Endothelial cell of umbilical vein (primary cell): ENCODE data around the gene CEMP1. TPM values are rescaled to one million over a fixed set of nuclear protein-coding genes. Genes with fewer than 3 reads are reported as not detected.

ENCODE experiments used
- BruUV-seq: library from RNA; stranded (reverse); fragments of 400-500 nt; replicated peaks from 2 replicates; lab custom pipeline; 2021; lab: Mats Ljungman, UMichigan
- CTCF ChIA-PET: fragments of 300-600, 350-600 bp; sonication (Branson Sonifier 250); formaldehyde crosslinking; loops from one replicate; lab custom pipeline; 2021; ENCODE audit warnings: antibody characterized with exemption, inconsistent platforms; lab: Charles Lee
- POLR2A ChIA-PET: fragments of 300-600, 350-600 bp; sonication (Branson Sonifier 250); formaldehyde crosslinking; loops from one replicate; lab custom pipeline; 2021; ENCODE audit warnings: antibody characterized with exemption, inconsistent platforms; lab: Charles Lee
- DNase-seq: peaks from one replicate; pipeline ENCODE4 v3.0.0-alpha.2; 2011; ENCODE audit warnings: low read depth, low spot score
- FAIRE-seq: peaks from 2 replicates; lab custom pipeline; 2011; peaks lifted over from hg19 to GRCh38; lab: Jason Lieb, UNC
- H2AFZ ChIP-seq: 2 replicates; pipeline ENCODE4 v1.6.0; 2012; ENCODE audit warnings: low read depth, low read length, control low read depth, inconsistent platforms
- H3K27ac ChIP-seq: 2 replicates; pipeline ENCODE4 v1.5.1; 2011; ENCODE audit warnings: low read depth, mild to moderate bottlenecking, control low read depth, low read length, moderate library complexity; ENCODE audit not compliant: insufficient read depth
- H3K27me3 ChIP-seq, 2 experiments: 2 replicates each; pipeline versions ENCODE4 v1.6.0 to v1.6.1; 2011; ENCODE audit warnings: low read length in 2 of 2, mixed read lengths in 1 of 2; ENCODE audit not compliant: control insufficient read depth in 2 of 2, insufficient read depth in 2 of 2
- H3K36me3 ChIP-seq, 2 experiments: 2 replicates in 1 of 2; 3 replicates in 1 of 2; pipeline ENCODE4 v1.5.1; 2011; ENCODE audit warnings: low read length in 2 of 2, mild to moderate bottlenecking in 1 of 2, moderate library complexity in 1 of 2; ENCODE audit not compliant: control insufficient read depth in 2 of 2, insufficient read depth in 2 of 2; ENCODE audit errors: extremely low read depth in 1 of 2
- H3K4me1 ChIP-seq: 3 replicates; pipeline ENCODE4 v1.5.1; 2011; ENCODE audit warnings: mild to moderate bottlenecking, low read length; ENCODE audit not compliant: control insufficient read depth, insufficient read depth; ENCODE audit errors: extremely low read depth
- H3K4me2 ChIP-seq: 2 replicates; pipeline ENCODE4 v1.6.1; 2011; ENCODE audit warnings: low read length, control low read depth, mixed read lengths; ENCODE audit not compliant: insufficient read depth
- H3K4me3 ChIP-seq, 3 experiments: fragments of 200-600 bp in 1 of 3; sonication (generic), shearing (Covaris generic) in 1 of 3; replicated peaks in 1 of 3; 2 replicates each; pipeline ENCODE4 v1.5.1; 2011 to 2016; ENCODE audit warnings: control low read depth in 3 of 3, low read length in 3 of 3, mild to moderate bottlenecking in 2 of 3, inconsistent platforms in 1 of 3, low read depth in 1 of 3, moderate library complexity in 1 of 3; ENCODE audit not compliant: insufficient read depth in 1 of 3
- H3K79me2 ChIP-seq: 2 replicates; pipeline ENCODE4 v1.6.0; 2012; ENCODE audit warnings: low read length, inconsistent platforms; ENCODE audit not compliant: control insufficient read depth, insufficient read depth
- H3K9ac ChIP-seq: replicated peaks from 2 replicates; pipeline ENCODE3; 2011; ENCODE audit warnings: low read length, control low read depth; ENCODE audit not compliant: insufficient read depth; ENCODE audit errors: extremely low read depth
- H3K9me1 ChIP-seq: replicated peaks from 3 replicates; pipeline ENCODE4 v1.6.0; 2011; ENCODE audit warnings: mild to moderate bottlenecking, low read length; ENCODE audit not compliant: control insufficient read depth, insufficient read depth; ENCODE audit errors: extremely low read depth
- H3K9me3 ChIP-seq: replicated peaks from 2 replicates; pipeline ENCODE4 v1.5.1; 2012; ENCODE audit warnings: low read length, inconsistent platforms; ENCODE audit not compliant: control insufficient read depth, insufficient read depth
- H4K20me1 ChIP-seq: replicated peaks from 2 replicates; pipeline ENCODE3; 2011; ENCODE audit warnings: mild to moderate bottlenecking, low read length; ENCODE audit not compliant: control insufficient read depth, insufficient read depth; ENCODE audit errors: extremely low read depth
- CTCF ChIP-seq, 2 donors: IDR thresholded peaks; 1 replicate in 1 of 2; 2 replicates in 1 of 2; pipeline ENCODE4 v1.5.1; 2011; ENCODE audit warnings: low read length in 2 of 2, mild to moderate bottlenecking in 2 of 2, moderate library complexity in 2 of 2, control low read depth in 1 of 2, inconsistent platforms in 1 of 2, low read depth in 1 of 2; ENCODE audit not compliant: insufficient read depth in 1 of 2; ENCODE audit errors: extremely low read depth in 1 of 2
- EZH2 ChIP-seq: IDR thresholded peaks from 2 replicates; pipeline ENCODE4 v1.6.1; 2012; ENCODE audit warnings: borderline replicate concordance, low read depth, mild to moderate bottlenecking, moderate library complexity, low read length, inconsistent platforms; ENCODE audit not compliant: severe bottlenecking
- FOS ChIP-seq: IDR thresholded peaks from 2 replicates; pipeline ENCODE4 v1.6.1; 2011; ENCODE audit warnings: mild to moderate bottlenecking, low read length, moderate library complexity, borderline replicate concordance; ENCODE audit not compliant: insufficient read depth
- GATA2 ChIP-seq: IDR thresholded peaks from 2 replicates; pipeline ENCODE4 v1.7.0; 2011; ENCODE audit warnings: low read depth, mild to moderate bottlenecking, moderate library complexity, mixed read lengths, low read length; ENCODE audit not compliant: insufficient read length, insufficient read depth
- JUN ChIP-seq: IDR thresholded peaks from 2 replicates; pipeline ENCODE4 v1.6.1; 2011; ENCODE audit warnings: borderline replicate concordance, low read depth; ENCODE audit not compliant: insufficient read length, insufficient read depth
- MYC ChIP-seq: IDR thresholded peaks from one replicate; pipeline ENCODE4 v1.6.1; 2011; ENCODE audit warnings: mild to moderate bottlenecking, low read depth, low read length
- POLR2A ChIP-seq: IDR thresholded peaks from 2 replicates; pipeline ENCODE4 v1.6.1; 2012; ENCODE audit warnings: low read depth, mild to moderate bottlenecking, control low read depth, low read length
- POLR2AphosphoS5 ChIP-seq: IDR thresholded peaks from 2 replicates; pipeline ENCODE4 v1.6.1; 2012; ENCODE audit warnings: low read depth, mild to moderate bottlenecking, control low read depth, low read length, moderate library complexity; ENCODE audit not compliant: insufficient read depth
- dilution Hi-C: fragments of 300-500 bp; cut with MboI; formaldehyde crosslinking; loops from one replicate; pipeline ENCODE4 v1.15.0; 2019; ENCODE audit warnings: low sequenced_read_pairs; ENCODE audit not compliant: extremely low pct_ligation_motif_present
- intact Hi-C: fragments of 100-400 bp; cut with micrococcal nuclease; formaldehyde crosslinking; loops from one replicate; pipeline ENCODE4 v1.10.0; 2022
- polyA plus RNA-seq, 4 experiments: library from polyadenylated mRNA; depleted of rRNA in 3 of 4; stranded (reverse) in 3 of 4; unstranded in 1 of 4; fragments of >200 nt; gene quantifications; 2 replicates each; pipeline versions ENCODE4 v1.2.1 to v1.2.3, GENCODE V29; 2011 to 2012; ENCODE audit warnings: missing spikeins in 1 of 4
- total RNA-seq: library from RNA; stranded (reverse); gene quantifications from 2 replicates; pipeline ENCODE4 v1.2.3, GENCODE V29; 2021
- TF ChIP-seq, protein P1 (sequence below): IDR thresholded peaks from 2 replicates; pipeline ENCODE4 v1.6.1; 2011; ENCODE audit not compliant: insufficient read depth, insufficient read length

The CEMP1 gene
- total and polyA plus RNA-seq, 2 donors (not counting 3 experiments of a cell fraction or from before 2014, with no cell fraction given) = not detected

DNA sequence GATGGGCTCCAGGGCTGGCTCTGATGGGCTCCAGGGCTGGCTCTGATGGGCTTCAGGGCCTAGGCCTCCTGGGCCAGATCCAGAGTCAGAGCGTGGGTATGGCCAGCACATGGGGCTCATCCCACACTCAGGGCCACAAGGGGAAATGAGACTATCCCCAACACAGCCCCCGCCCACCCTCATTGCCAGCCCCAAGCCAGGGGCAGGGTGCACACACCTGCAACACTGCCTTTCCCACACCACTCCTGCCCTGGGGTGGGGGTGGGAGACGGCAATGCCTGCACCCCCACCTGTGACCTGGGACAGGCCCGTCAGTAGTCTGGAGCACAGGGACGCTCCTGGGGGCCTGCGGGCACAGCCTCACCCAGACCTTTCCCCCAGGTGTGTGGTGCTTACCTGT lies 31.8 kb downstream of the CEMP1 start:
- H3K4me1 ChIP-seq = no peaks in the 10 kb centered on the region
- DNase-seq (no peak), FAIRE-seq (no peak)
- no peak overlapping the region for H3K4me3 ChIP-seq
- H4K20me1 ChIP-seq = no peaks in the 10 kb centered on the region
- H2AFZ ChIP-seq = no peak overlapping the region
- no TSS peak for BruUV-seq
- no peaks in the 10 kb centered on the region for H3K79me2 ChIP-seq
- H3K9ac ChIP-seq = no peak overlapping the region
- H3K27ac ChIP-seq = no peak overlapping the region
- intact Hi-C loops (no loop called here), dilution Hi-C loops (no loop called here)
- H3K36me3 ChIP-seq = peaks cover 0 to 16% of the 10 kb centered on the region in 2 experiments
- no peaks in the 10 kb centered on the region for H3K9me1 ChIP-seq
- H3K9me3 ChIP-seq = no peaks in the 10 kb centered on the region
- no peak for TF ChIP-seq POLR2A
- no peak for TF ChIP-seq EZH2
- TF ChIP-seq FOS = no peak
- H3K4me2 ChIP-seq = no peak overlapping the region
- H3K27me3 ChIP-seq = no peaks in the 10 kb centered on the region
- POLR2A ChIA-PET = no interaction called here
- CTCF ChIA-PET = interaction anchor here (0.7 to 2.7 kb wide), 2 partner anchors 159 to 203 kb away, joined by 3 to 25 read pairs; partner anchors contain the start of gene ABCA3

GRCh38 chr16:2498531-2499253 lies 32.5 kb downstream of the CEMP1 start:
- H3K27ac ChIP-seq = no peak overlapping the region
- ChIA-PET CTCF (no interaction called here), POLR2A (no interaction called here)
- DNase-seq (no peak), FAIRE-seq (no peak)
- H3K79me2 ChIP-seq = no peaks in the 10 kb centered on the region
- intact Hi-C loops = no loop called here
- no peak overlapping the region for H3K4me2 ChIP-seq
- dilution Hi-C loops = no loop called here
- no peak overlapping the region for H2AFZ ChIP-seq
- peaks cover 0 to 16% of the 10 kb centered on the region in 2 experiments for H3K36me3 ChIP-seq
- no TSS peak for BruUV-seq
- H4K20me1 ChIP-seq = no peaks in the 10 kb centered on the region
- no peak overlapping the region for H3K4me3 ChIP-seq
- H3K27me3 ChIP-seq = no peaks in the 10 kb centered on the region
- H3K9me3 ChIP-seq = no peaks in the 10 kb centered on the region
- H3K4me1 ChIP-seq = no peaks in the 10 kb centered on the region
- no peaks in the 10 kb centered on the region for H3K9me1 ChIP-seq
- TF ChIP-seq CTCF (IDR thresholded peaks at IDR 0.05; ENCODE audit: extremely low read depth in 1 of 2, insufficient read depth in 1 of 2, low read depth in 1 of 2, low read length in 2 of 2) (no peak), EZH2 (no peak), MYC (no peak), JUN (no peak), GATA2 (no peak), POLR2AphosphoS5 (no peak), POLR2A (no peak), FOS (no peak)
- TF ChIP-seq, protein P1, sequence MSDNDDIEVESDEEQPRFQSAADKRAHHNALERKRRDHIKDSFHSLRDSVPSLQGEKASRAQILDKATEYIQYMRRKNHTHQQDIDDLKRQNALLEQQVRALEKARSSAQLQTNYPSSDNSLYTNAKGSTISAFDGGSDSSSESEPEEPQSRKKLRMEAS = no peak
- no peak overlapping the region for H3K9ac ChIP-seq
